Ramos (cell line): Measurements from ENCODE around the gene NDUFA5.
"Not testable (repeated sequence)": the region's sequence is repeated elsewhere in the genome, so short reads cannot be mapped to it uniquely, and the experiment has no call there.

Experiments used
- in situ Hi-C: fragments of 300-500 bp; cut with MboI; formaldehyde crosslinking; loops from one replicate; pipeline ENCODE4 v1.14.3; 2022; ENCODE audit warnings: low sequenced_read_pairs; ENCODE audit not compliant: unreplicated experiment

Gene NDUFA5

GRCh38 chr7:123526533-123526932 is 31.1 kb downstream of the NDUFA5 start:
- in situ Hi-C loops = not testable (repeated sequence)

GRCh38 chr7:123522066-123522465 is 35.6 kb downstream of the NDUFA5 start:
- in situ Hi-C loops = no loop called here

GRCh38 chr7:123505221-123505620 is 52.4 kb downstream of the NDUFA5 start:
- in situ Hi-C loops = no loop called here

- in situ Hi-C loops = no loop called here
Observed at GRCh38 chr7:123502201-123502600, 55.4 kb downstream of the NDUFA5 start.

GRCh38 chr7:123500878-123501489 is 56.6 kb downstream of the NDUFA5 start:
- in situ Hi-C loops = no loop called here

- in situ Hi-C loops = no loop called here
Observed at GRCh38 chr7:123499211-123499970, 58.2 kb downstream of the NDUFA5 start.

- in situ Hi-C loops = no loop called here
Observed at GRCh38 chr7:123498601-123499000, 59.0 kb downstream of the NDUFA5 start.

- in situ Hi-C loops = no loop called here
Observed at GRCh38 chr7:123498031-123498430, 59.6 kb downstream of the NDUFA5 start.

GRCh38 chr7:123494193-123494796 is 63.3 kb downstream of the NDUFA5 start:
- in situ Hi-C loops = no loop called here

GRCh38 chr7:123492485-123492884 is 65.1 kb downstream of the NDUFA5 start:
- in situ Hi-C loops = no loop called here
